ENCODE measurements around the gene MAD1L1. TPM values are rescaled to one million over a fixed set of nuclear protein-coding genes. Genes with fewer than 3 reads are reported as not detected.

MAD1L1 gene
- total RNA-seq, 1 donor from 2014 or later = 53.8 TPM

DNA sequence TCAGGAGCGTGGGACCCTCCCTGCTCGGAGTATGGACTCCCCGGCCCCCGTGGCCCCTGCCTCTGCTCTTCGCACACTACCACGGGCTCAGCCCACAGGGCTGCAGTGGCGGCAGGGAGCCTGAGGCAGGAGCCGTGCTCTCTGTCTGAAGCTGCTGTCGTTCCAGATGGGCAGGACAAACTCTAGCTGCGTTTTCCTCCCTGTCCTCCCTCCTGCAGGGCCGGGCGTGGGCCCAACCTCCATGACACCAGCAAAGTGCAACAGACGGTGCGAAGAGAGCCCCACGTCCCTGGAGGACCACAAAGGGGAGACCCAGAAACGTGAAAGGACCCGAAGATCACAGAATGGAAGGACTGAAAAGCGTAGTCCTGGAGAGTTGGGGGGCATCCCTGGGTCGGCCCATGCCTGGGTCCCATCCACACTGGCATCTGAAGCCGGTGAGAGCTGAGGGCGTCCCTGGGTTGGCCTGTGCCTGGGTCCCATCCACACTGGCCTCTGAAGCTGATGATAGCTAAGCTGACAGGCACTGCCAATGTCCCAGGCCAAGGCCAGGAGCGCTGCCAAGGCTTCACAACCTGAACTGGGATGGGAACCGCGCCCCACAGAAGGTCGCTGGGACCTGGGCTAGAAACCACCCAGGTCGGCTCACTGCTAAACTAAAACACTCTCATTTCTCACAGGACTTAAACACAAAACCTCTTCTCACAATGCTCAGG is 267.0 kb downstream of the MAD1L1 start:
- H3K4me3 Mint-ChIP-seq = no peak overlapping the region
- peaks cover 14% of the 10 kb centered on the region for H3K4me1 Mint-ChIP-seq
- H3K36me3 Mint-ChIP-seq (ENCODE audit: low read depth) = peaks cover 25% of the 10 kb centered on the region
- TF ChIP-seq, protein P1, sequence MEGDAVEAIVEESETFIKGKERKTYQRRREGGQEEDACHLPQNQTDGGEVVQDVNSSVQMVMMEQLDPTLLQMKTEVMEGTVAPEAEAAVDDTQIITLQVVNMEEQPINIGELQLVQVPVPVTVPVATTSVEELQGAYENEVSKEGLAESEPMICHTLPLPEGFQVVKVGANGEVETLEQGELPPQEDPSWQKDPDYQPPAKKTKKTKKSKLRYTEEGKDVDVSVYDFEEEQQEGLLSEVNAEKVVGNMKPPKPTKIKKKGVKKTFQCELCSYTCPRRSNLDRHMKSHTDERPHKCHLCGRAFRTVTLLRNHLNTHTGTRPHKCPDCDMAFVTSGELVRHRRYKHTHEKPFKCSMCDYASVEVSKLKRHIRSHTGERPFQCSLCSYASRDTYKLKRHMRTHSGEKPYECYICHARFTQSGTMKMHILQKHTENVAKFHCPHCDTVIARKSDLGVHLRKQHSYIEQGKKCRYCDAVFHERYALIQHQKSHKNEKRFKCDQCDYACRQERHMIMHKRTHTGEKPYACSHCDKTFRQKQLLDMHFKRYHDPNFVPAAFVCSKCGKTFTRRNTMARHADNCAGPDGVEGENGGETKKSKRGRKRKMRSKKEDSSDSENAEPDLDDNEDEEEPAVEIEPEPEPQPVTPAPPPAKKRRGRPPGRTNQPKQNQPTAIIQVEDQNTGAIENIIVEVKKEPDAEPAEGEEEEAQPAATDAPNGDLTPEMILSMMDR (conservative IDR thresholded peaks at IDR 0.05) = no peak
- no peaks in the 10 kb centered on the region for H3K27me3 Mint-ChIP-seq (ENCODE audit: low read depth)
- no peak for DNase-seq (ENCODE audit: low read depth, low spot score)
- H3K9me3 Mint-ChIP-seq = peaks cover 5% of the 10 kb centered on the region
- no peak overlapping the region for H3K27ac Mint-ChIP-seq (ENCODE audit: unreplicated experiment)

DNA sequence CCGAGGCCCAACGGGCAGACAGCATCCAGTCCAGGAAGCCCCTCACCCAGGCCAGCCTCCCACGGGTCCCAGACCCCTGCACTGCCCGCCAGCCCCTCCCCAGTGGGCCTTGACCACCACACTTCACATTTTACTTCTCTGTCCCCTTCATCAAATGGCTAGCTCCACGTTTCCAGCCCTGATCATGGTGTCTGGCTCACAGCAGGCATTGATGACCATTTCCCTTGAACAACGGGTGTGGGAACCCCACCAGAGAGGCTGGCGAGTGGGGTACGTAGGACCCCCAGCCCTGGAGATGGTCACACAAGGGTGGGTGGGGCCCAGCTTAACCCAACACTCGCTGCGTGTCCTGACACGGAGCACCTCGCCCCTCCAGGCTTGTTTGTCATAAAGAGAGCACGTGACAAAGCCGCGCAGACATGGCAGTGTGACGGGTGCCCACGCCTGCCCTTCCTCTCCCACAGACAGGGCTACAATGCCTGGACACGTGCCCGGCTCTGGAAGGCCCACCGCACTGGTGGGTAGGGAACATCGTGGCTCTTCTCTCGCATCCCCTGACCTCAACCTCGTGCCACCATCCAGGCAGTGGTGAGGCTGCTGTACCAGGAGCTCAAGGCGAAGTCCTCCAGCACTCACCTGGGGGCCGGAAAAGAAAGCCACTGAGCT is 267.7 kb downstream of the MAD1L1 start:
- TF ChIP-seq, protein P1 (conservative IDR thresholded peaks at IDR 0.05) = no peak
- Mint-ChIP-seq H3K27me3 (ENCODE audit: low read depth) (no peaks in the 10 kb centered on the region), H3K36me3 (ENCODE audit: low read depth) (peaks cover 26% of the 10 kb centered on the region), H3K4me3 (no peak overlapping the region), H3K4me1 (peaks cover 13% of the 10 kb centered on the region), H3K9me3 (peaks cover 5% of the 10 kb centered on the region), H3K27ac (ENCODE audit: unreplicated experiment) (no peak overlapping the region)
- DNase-seq (ENCODE audit: low read depth, low spot score) = no peak

DNA sequence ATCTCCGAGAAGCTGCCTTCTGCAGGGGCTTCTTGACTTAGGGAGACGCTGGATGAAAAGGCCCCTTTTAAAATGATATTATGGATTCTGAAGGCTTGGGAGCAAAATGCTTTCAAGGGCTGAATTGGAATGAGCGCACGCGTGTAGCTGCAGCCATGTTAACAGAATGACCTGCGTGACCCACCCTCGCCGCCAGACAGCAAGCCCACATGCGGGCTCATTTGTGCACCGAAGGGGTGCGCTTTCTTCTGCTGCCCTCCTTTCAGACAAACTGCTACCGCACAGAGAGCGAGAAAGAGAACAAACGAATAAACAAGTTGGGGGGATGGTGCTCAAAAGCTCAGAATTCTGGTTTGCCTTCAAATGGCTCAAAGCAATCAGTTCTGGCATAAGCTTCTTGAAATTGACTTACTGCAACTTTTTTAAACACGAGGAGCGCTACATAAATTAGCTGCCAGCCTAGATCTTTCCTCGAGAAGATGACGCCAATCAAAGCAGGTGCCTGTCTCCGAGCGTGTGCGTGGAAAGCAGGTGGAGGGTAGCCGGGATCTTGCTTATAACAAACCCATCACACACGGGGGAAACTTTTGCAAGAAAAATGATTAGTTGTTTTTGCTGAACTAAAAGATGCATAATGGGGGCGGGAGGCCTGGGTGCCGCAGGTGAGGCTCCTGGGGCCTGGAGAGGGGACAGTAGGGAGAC is 268.4 kb downstream of the MAD1L1 start:
- TF ChIP-seq, protein P1 (conservative IDR thresholded peaks at IDR 0.05) = no peak
- H3K27ac Mint-ChIP-seq (ENCODE audit: unreplicated experiment) = no peak overlapping the region
- no peak for DNase-seq (ENCODE audit: low read depth, low spot score)
- H3K4me1 Mint-ChIP-seq = peaks cover 6% of the 10 kb centered on the region
- H3K9me3 Mint-ChIP-seq = peaks cover 5% of the 10 kb centered on the region
- H3K27me3 Mint-ChIP-seq (ENCODE audit: low read depth) = no peaks in the 10 kb centered on the region
- H3K4me3 Mint-ChIP-seq = no peak overlapping the region
- H3K36me3 Mint-ChIP-seq (ENCODE audit: low read depth) = peaks cover 26% of the 10 kb centered on the region

DNA sequence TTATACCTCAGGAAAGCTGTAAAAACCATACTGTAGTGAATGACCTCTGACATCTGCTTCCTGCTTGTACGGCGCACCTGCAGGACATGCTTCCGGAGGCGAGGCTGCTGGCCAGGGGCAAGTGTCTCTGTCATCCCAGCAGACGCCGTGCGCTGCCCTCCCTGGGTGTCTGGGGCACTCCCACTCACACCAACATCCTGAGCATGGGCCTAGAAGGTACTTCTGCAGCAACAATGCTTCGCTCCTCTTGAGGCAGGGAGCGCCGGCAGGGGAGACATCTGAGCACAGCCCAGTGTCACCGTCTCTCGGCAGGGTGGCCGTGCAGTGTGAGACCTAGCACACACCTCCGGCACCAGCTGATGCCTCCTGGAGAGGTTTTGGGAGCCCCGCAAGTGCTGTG is 269.2 kb downstream of the MAD1L1 start:
- DNase-seq (ENCODE audit: low read depth, low spot score) = no peak
- TF ChIP-seq, protein P1 (conservative IDR thresholded peaks at IDR 0.05) = no peak
- no peak overlapping the region for H3K4me3 Mint-ChIP-seq
- no peaks in the 10 kb centered on the region for H3K27me3 Mint-ChIP-seq (ENCODE audit: low read depth)
- H3K9me3 Mint-ChIP-seq = peaks cover 5% of the 10 kb centered on the region
- no peak overlapping the region for H3K27ac Mint-ChIP-seq (ENCODE audit: unreplicated experiment)
- peaks cover 6% of the 10 kb centered on the region for H3K4me1 Mint-ChIP-seq
- H3K36me3 Mint-ChIP-seq (ENCODE audit: low read depth) = peaks cover 27% of the 10 kb centered on the region

DNA sequence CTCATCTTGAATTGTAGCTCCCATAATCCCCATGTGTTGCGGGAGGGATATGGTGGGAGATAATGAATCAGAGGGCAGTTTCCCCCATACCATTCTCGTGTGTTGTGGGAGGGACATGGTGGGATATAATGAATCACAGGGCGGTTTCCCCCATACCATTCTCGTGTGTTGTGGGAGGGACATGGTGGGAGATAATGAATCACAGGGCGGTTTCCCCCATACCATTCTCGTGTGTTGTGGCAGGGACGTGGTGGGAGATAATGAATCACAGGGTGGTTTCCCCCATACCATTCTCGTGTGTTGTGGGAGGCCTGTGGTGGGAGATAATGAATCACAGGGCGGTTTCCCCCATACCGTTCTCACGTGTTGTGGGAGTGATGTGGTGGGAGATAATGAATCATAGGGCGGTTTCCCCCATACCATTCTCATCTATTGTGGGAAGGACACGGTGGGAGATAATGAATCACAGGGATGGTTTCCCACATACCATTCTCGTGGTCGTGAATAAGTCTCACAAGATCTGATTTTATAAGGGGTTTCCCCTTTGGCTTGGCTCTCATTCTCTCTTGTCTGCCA is 271.0 kb downstream of the MAD1L1 start:
- DNase-seq (ENCODE audit: low read depth, low spot score) = no peak
- Mint-ChIP-seq H3K4me3 (no peak overlapping the region), H3K4me1 (peaks cover 6% of the 10 kb centered on the region), H3K27me3 (ENCODE audit: low read depth) (no peaks in the 10 kb centered on the region), H3K27ac (ENCODE audit: unreplicated experiment) (no peak overlapping the region), H3K9me3 (peaks cover 5% of the 10 kb centered on the region), H3K36me3 (ENCODE audit: low read depth) (peaks cover 26% of the 10 kb centered on the region)
- TF ChIP-seq, protein P1 (conservative IDR thresholded peaks at IDR 0.05) = no peak

Measured in neural crest cell (in vitro differentiated cells).